GM19351 (cell line): Measurements from ENCODE around the gene HOXC9.

ENCODE experiments used
- ATAC-seq: cut with Tn5 transposase; IDR thresholded peaks from one replicate; pipeline ENCODE4 v1.9.1; 2021; ENCODE audit warnings: mild to moderate bottlenecking, moderate library complexity; ENCODE audit not compliant: unreplicated experiment

Gene HOXC9

DNA sequence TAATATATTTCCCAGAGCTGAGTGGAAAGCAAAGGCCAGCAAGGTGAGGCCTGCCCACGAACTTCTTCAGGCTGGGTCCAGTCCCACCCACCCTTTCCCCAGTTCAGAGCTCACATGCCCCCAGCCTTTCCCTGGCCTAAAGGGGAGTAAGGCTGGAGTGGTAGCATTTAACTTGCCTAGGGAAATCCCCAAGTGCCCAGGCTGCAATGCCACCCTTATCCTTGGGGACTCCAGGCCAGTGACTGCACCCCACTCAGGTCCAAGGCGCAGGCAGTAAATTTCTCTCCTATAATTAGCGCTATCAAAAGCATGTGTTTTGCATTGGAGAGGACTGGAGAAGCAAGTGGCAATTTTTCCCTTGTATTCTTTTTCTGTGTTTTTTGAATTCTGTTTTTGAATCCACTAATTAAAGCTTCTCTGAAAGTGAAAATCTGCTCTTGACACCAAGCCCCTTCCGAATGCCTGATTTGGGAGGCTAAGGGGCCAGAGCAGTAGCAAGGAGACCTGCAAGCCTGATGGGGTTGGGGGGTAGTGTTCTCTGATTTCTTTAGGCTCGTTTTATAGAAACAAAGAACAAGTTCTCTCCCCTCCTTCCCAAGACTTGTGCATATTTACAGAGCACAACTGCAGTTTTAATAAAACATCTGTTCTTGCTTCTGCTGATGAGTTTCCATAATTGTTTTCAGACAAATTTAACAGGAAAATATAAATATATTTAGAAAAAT, 24.8 kb downstream of the HOXC9 start:
- ATAC-seq: no peak

GRCh38 chr12:54025499-54026405, 25.8 kb downstream of the HOXC9 start:
- ATAC-seq: no peak

DNA sequence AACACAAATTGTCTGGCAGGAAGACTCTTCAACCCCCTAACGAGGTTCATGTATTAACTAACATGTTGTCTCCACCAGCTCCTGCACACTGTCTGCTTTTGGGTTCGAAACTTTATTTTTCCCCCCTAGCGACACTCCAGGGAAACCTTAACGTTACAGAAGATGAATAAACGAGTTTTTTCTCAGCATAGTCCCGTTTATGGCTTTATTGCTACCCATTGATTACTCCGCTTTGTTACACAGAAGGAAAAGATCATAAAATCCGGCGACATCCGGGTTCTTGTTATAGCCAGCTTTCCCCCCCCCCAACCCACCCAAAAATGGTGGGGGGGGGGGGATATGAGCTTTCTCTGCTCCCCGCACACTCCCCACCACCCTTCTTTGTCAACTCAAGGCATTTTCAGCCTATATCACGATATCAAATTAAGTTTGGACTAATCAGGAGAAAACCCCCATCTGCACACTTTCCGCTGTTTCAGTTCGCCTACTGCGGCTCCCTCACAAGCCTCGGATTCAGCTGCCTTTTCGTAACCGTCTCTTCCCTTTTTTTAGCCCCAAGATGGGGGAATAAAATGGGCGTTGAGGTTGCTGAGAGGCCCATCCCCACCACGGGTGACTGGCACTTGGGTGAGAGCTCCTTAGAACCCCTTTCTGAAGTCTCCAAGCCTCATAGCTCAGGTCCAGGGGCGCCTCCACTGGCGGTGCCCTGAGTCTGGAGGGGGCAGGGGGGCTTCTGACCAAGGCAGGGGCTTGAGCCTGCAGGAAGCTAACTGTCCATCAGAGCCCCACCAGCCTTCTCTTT, 26.9 kb downstream of the HOXC9 start:
- ATAC-seq: no peak

- no peak for ATAC-seq
Measured at GRCh38 chr12:54027442-54027786, 27.5 kb downstream of the HOXC9 start.

DNA sequence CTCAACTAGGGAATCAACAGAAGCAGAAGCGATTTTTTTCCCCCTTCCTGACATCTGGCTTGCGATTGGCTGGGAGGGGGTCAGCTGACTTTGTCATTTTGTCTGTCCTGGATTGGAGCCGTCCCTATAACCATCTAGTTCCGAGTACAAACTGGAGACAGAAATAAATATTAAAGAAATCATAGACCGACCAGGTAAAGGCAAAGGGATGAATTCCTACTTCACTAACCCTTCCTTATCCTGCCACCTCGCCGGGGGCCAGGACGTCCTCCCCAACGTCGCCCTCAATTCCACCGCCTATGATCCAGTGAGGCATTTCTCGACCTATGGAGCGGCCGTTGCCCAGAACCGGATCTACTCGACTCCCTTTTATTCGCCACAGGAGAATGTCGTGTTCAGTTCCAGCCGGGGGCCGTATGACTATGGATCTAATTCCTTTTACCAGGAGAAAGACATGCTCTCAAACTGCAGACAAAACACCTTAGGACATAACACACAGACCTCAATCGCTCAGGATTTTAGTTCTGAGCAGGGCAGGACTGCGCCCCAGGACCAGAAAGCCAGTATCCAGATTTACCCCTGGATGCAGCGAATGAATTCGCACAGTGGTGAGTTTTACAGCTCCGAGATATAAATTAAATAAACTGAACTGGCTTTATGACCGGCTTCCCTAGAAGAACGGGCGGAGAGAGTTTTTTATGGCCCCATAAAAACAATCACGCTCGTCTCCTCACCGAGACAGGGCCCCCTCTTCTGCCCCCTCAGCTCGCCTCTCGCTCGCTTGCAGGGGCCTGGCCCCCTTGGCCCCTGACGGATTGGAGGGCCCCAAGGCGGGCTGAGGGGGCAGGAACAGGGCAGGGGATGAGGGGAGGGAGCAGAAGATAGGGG, 28.6 kb downstream of the HOXC9 start, which contains the start of gene HOXC6:
Gene HOXC6, plus strand, starts transcription at position 127 of the 888 bp plus-strand sequence. Its CDS starts 82 bp downstream, at position 209.
- no peak for ATAC-seq

DNA sequence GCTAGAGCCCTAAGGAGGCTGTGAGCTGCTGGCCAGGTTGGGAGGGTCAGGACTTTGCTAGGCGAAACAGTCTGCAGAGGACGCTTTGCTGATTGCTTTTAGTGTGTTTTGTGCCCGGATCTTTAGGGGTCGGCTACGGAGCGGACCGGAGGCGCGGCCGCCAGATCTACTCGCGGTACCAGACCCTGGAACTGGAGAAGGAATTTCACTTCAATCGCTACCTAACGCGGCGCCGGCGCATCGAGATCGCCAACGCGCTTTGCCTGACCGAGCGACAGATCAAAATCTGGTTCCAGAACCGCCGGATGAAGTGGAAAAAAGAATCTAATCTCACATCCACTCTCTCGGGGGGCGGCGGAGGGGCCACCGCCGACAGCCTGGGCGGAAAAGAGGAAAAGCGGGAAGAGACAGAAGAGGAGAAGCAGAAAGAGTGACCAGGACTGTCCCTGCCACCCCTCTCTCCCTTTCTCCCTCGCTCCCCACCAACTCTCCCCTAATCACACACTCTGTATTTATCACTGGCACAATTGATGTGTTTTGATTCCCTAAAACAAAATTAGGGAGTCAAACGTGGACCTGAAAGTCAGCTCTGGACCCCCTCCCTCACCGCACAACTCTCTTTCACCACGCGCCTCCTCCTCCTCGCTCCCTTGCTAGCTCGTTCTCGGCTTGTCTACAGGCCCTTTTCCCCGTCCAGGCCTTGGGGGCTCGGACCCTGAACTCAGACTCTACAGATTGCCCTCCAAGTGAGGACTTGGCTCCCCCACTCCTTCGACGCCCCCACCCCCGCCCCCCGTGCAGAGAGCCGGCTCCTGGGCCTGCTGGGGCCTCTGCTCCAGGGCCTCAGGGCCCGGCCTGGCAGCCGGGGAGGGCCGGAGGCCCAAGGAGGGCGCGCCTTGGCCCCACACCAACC, 29.8 kb downstream of the HOXC9 start:
- ATAC-seq: no peak

DNA sequence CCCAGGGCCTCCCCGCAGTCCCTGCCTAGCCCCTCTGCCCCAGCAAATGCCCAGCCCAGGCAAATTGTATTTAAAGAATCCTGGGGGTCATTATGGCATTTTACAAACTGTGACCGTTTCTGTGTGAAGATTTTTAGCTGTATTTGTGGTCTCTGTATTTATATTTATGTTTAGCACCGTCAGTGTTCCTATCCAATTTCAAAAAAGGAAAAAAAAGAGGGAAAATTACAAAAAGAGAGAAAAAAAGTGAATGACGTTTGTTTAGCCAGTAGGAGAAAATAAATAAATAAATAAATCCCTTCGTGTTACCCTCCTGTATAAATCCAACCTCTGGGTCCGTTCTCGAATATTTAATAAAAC, 30.5 kb downstream of the HOXC9 start:
- ATAC-seq: no peak

DNA sequence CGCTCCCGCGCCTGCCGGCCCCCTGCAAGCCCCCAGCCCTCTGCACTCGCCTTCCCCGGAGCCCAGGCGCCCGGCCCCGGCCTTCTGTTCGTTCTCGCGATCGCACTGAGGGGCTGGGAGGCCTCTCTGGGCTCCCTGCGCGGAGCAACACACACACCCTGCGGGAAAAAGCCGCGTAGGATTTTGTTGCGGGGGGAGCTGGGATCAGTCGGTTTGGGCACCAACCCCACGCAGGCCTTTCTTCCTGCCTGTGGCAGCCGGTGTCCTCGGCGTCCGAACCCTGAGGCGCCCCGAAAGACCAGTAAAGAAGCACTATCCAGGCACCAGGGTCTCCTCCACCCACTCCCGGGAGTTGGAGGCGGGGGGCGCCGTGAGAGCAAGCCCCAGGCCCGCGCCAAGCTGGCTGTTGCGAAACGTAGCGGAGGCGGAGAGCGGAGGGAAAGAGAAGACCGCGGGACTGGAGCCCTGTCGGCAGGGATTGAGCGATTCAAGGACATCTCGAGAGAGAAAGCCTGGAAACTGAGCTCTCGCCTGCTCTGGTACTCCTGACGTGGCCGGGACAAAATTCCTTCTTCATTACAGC, 31.0 kb downstream of the HOXC9 start:
- no peak for ATAC-seq

DNA sequence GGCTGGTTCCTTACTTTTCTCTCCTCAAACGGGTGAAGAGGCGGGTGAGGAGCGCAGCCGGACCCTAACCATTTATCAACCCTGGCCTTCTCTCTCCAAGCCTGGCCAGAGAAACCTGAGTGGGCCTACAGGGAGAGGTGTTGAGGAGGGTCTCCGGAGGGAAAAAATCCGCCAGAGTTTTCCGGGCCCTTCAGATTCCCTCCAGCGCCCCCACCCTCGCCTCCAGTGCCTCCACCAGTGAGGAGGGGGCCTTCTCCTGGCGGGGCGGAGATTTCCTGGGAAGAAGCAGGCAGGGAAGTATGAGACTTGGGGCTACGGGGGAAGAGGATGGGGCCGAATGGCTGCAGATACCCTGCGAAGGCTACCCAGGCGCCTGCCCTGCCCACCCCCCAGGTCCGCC, 31.5 kb downstream of the HOXC9 start:
- no peak for ATAC-seq

DNA sequence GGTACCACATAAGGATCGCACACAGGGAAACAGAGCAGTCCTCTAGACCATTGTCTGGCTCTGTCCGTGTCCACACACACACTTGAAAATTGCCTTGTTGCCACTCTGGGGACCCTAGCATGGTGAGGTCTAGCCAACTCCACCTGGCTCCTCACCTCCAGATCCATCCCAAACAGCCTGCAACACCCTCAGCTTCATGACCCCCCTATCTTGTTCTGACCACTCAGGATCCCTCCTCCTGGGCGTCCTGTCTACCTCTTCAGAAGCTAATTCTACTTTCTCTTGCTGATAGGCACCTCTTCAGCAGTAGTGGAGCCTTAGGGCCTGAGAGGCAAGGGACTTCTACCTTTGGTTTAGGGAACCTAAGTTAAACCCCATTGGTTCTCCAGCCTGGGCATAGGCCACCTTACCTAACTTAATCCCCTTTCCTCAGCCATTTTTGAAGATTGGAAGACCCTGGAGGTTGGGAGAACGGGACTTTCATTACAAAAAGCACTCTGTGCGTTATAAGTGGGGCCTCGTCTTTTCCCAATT, 32.2 kb downstream of the HOXC9 start:
- no peak for ATAC-seq

DNA sequence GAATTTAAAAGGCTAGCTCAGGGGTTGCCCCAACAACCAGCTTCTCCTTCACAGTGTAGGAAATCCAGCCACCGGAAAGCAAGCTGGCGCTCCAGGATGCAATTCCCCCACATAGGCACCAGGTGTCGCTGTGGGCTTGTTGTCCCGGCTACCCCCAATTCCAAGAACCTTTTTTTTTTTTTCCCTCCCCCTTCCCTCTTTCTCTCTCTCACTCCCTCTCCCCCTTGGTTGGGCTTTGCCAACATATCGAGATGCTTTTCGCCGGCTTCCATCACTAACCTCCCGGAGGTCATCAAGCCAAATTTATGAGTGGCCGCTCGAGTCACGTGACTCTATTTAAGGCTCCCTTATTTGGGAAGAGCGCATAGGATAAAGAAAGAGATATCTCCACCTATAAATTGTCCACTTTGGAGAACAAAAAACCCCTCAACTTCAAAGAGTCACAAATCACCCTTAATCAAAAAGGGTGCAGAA, 32.7 kb downstream of the HOXC9 start, which contains the start of gene HOXC5:
Gene HOXC5, plus strand, starts transcription at position 424 of the 474 bp plus-strand sequence. CDS start 73 bp downstream, outside the sequence.
- ATAC-seq: no peak

DNA sequence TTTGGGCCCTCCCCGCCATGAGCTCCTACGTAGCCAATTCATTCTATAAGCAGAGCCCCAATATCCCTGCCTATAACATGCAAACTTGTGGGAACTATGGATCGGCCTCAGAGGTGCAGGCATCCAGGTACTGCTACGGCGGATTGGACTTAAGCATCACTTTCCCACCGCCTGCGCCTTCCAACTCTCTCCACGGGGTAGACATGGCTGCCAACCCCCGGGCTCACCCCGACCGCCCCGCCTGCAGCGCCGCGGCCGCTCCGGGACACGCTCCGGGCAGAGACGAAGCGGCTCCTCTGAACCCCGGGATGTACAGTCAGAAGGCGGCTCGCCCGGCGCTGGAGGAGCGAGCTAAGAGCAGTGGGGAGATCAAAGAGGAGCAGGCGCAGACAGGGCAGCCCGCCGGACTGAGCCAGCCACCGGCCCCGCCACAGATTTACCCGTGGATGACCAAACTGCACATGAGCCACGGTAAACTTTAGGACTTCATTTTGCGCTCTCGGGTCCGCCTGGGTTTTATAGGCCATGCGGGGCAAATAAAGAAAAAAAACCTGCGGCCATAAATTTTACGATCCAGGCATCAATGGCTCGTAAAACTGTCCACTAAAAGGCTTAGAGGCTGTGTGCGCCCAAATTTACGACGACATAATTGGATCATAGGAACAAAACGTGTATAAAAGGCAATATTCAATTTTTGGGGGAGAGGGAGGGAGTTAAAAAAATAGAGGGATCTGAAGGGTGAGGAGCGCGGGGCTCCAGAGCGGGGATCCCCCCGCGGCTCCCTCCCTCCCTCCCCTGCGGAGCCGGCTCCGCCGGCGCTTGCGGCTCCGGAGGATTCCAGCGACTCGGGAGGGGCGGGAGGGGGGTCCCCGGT, 33.4 kb downstream of the HOXC9 start:
- no peak for ATAC-seq

DNA sequence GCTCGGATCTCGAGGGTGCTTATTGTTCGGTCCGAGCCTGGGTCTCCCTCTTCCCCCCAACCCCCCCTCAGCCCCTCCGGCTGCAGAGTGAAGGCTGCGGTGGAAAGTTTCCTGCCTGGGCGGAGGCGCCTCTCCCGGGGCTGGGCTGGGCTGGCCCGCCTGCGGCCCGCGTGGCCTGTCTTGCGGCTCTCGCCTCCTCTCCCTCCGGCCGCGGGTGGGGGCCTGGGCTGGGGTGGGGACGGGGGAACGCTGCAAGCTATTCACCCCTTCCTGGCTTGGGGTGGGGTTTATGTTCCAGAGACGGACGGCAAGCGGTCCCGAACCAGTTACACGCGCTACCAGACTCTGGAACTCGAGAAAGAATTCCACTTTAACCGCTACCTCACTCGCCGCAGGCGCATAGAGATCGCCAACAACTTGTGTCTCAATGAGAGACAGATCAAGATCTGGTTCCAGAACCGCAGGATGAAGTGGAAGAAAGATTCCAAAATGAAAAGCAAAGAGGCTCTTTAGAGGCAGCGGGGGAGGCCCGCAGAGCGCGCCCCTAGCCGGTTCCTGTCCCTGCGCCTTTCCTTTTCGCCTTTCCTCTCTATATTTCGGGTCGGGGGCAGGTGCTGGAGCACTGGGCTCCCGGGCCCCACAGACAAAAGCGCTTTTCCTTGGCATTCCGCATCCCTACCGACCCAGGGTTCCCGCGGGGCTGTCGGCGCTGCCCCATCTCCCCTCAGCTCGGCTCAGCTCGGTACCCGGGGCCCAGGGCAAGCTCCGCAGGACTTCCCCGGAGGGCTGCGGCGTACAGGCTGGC, 34.2 kb downstream of the HOXC9 start:
- ATAC-seq: no peak

DNA sequence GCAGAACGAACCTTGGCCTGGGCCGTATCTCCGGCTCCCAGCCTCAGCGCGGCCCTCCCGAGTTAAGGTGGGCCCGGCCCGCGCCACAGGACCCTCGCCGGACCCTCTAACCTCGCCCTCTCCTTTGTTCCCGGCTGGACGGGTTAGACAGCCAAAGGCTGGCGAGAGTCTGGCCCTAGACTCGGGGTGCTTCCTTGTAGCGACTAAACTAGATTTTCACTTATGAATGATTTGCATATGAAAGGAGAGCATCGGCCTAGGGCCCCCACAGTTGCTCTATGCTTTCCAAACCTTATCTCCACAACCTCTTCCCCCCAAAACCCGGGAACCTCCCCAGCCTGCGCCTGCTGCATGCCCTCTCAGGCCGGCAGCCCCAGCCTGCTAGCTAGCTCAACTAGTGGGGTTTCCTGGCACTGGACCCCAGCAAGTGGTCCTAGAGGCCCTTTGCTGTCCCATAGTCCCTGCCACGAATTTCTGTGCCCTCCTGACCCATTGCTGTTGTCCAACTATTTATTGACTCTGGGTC, 34.9 kb downstream of the HOXC9 start:
- no peak for ATAC-seq

- ATAC-seq: no peak
Measured at GRCh38 chr12:54035568-54036264, 35.8 kb downstream of the HOXC9 start.
